Activated CD4-positive, alpha-beta T cell treated with anti-CD3 and anti-CD28 coated beads, Interleukin-2, amount 50 U/mL, for 24 hours (primary cell): ENCODE data around the gene TBC1D14.
A peak's percentile ranks its signal among the peaks of the same experiment; 100 is the strongest.

ENCODE experiments used
- DNase-seq, 2 donors: peaks; one replicate each; pipeline ENCODE4 v3.0.0-alpha.2; 2020; ENCODE audit warnings: low read depth in 1 of 2, low spot score in 1 of 2

Gene TBC1D14

GRCh38 chr4:6926681-6927478, 17.3 kb downstream of the TBC1D14 start:
- no peak for DNase-seq

DNA sequence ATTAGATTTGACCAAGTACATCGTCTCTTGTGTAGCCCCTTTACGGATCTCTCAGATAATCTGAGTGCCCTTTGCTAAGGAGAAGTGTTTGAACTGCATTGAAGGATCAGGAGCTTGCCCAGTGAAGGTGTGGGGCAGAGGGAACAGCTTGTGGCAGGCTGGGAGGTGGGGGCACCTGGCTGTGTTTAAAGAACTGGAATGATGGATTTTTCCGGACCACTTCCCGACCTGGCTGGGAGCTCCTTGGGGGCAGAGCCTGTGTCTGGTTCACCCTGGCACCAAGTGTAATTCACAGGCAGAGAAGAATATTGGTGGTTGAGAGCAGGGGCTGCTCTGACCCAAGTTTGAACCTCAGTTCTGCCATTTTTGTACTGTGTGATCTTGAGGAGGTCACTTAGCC, 18.5 kb downstream of the TBC1D14 start:
- DNase-seq, result no peak

GRCh38 chr4:6929339-6929811, 19.7 kb downstream of the TBC1D14 start:
- DNase-seq, result no peak

DNA sequence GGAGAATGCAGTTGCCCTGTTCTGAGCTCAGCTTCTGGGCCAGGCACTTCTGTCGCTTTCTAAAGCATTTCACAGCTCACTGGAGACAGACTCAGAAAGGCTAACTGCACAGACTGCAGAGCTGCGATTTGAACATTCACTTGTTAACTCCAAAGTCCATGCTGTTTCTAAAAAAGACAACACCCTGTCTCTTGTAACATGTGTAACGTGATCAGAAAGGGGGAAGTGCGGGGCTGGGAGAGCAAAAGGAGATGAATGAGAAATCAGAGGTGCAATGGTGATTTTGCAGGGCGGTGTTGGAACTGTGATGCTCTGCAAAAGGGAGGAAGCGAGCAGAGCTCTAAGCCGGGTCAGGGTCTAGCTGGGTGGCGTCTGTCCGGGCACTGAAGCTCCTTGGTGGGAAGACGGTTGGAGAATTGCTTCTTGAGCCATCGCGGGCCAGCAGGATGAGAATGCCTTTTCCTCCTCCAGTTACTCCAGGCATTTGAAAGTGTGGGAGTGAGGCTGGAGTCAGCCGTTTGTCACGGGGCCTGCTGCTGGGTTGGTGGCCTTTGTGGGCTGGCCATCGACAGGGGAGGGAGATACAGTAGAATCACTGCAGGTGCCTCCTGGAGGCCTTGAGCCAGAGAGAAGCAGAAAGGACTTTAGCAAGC, 20.3 kb downstream of the TBC1D14 start:
- no peak for DNase-seq

GRCh38 chr4:6932475-6932874, 22.8 kb downstream of the TBC1D14 start:
- DNase-seq, result no peak

DNA sequence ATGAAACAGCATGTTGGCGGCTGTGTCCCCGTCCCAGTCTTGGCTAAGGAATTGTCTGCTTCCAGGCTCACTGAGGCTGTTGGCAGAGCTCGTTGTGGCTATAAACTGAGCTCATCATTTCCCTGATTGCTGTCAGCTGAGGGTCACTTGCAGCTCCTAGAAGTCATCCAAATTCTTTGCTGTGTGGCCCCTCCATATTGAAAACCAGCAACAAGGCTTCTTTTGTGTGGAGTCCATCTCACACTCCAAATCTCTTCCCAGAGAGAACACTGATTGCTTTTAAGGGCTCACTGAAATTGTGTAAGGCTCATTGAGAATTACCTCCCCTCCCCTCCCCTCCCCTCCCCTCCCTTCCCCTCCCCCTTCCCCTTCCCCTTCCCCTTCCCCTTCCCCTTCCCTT, 23.3 kb downstream of the TBC1D14 start:
- DNase-seq, result no peak

DNA sequence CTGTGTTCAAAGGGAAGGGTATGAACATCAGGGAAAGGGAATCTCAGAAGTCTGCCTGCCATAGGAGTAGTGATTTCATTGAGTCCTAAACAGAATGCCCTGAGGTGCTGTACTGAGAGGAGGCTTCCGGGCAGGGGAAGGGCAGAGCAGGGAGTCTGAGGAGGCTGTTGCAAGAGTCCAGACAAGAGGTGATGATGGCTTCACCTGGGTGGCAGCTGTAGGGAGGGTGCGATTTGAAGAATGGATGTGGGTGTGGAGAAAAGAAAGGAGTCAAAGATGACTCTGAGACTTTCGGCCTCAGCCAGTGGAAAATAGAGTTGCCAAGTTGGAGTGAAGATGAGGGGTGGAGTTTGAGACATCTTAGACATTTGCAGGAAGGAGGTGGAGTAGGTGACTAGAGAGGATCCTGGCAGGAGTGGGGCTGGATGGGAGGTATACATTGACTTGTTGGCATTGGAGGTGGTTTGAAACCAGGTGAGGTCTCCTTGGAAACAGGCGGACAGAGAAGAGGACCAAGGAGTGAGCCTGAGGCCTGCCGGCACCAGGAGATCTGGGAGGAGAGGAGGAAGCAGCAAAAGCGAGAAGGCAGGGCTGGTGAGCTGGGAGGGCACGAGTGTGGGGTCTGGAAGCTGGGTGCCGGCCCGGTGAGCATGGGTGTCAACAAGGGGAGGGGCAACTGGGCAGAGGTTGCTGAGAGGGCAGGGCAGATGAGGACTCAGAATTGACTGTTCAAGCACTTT, 24.2 kb downstream of the TBC1D14 start:
- DNase-seq, result no peak

GRCh38 chr4:6935965-6936364, 26.3 kb downstream of the TBC1D14 start:
- no peak for DNase-seq

- DNase-seq, result no peak
Measured at GRCh38 chr4:6937201-6937600, 27.6 kb downstream of the TBC1D14 start.

- DNase-seq, result no peak
Measured at GRCh38 chr4:6937754-6938153, 28.1 kb downstream of the TBC1D14 start.

GRCh38 chr4:6938237-6938636, 28.6 kb downstream of the TBC1D14 start:
- DNase-seq, result no peak

GRCh38 chr4:6938647-6939271, 29.1 kb downstream of the TBC1D14 start:
- no peak for DNase-seq

DNA sequence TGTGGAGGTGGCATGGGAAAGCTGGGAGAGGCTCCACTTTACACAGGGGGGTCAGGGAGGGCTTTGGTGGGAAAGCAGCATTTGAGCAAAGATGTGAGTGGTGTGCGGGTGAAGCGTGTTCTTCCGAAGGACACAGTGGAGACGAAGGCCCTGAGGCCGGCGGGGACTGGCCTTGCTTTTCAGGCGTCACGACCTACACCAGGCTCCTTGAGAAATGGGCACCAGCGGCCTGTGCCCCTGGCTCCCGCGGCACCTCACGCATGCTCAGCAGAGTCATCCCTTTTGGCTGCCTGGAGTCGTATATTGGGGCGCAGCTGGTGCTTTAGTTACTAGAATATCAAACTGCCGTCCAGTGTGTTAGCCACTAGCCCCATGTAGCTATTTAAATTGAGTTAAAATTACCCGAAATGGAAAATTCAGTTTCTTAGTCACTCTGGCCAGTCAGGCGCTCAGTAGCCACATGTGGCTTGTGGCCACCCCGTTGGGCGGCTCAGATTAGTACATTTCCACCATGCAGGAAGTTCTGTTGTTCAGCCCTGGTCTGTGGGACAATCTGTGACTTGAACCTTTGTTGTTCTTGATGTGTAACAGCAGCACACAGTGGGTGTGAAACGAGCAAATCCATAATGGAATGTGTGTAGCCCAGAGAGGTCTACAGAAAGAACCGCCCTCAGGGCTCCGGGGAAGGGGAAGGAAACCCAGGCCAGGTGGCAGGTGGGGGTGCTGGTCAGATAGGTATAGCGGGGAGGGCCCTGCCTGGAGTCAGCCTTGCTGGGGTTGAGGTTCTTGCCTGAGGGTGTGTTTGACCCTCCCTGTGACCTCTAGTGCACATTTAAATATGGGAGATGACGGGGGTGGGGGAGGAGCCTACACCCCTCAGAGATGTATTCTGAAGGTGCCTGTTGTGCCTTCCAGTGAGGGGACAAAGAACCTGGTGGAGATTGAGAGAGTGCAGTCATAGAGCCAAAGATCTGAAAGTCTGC, 30.4 kb downstream of the TBC1D14 start:
- DNase-seq, result no peak

GRCh38 chr4:6940744-6941137, 31.1 kb downstream of the TBC1D14 start:
- DNase-seq, result no peak

- no peak for DNase-seq
Measured at GRCh38 chr4:6941796-6942195, 32.2 kb downstream of the TBC1D14 start.

DNA sequence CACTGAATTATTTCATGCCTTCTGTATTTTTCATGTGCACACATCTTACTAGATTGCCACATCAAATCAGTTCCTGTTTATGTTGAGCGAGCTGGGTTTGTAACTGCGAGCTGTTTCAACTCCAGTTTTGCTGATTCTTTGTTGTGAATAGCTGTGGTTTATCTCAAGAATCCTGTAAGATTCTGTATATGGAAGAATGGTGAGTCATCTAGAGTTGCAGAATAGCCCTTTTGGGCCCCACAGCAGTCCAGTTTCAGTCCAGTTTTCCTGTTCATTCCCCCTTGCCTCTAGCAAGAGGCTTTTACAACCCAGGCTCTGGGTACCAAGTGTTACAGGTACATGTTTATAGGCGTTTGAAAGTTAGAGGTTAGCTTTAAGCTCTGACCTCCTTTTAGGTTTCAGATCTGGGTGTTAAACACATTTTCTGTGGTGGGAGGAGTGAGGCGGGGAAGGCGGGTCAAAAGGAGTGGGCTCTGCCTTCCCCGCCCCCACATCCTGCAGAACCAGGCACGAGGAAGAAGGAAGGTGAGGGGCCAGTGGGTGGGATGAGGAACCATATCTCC, 32.7 kb downstream of the TBC1D14 start:
- DNase-seq, result peak in 1 of 2 donors; percentile 18

GRCh38 chr4:6943012-6943884, 33.6 kb downstream of the TBC1D14 start:
- no peak for DNase-seq

GRCh38 chr4:6943885-6944225, 34.2 kb downstream of the TBC1D14 start:
- no peak for DNase-seq
